ENCODE results near the gene ARID1A. TPM values are rescaled to one million over a fixed set of nuclear protein-coding genes. Genes with fewer than 3 reads are reported as not detected.
A peak's percentile ranks its signal among the peaks of the same experiment; 100 is the strongest.

The ARID1A gene
- total RNA-seq, 1 experiment from 2014 or later, result 12.6 TPM

DNA sequence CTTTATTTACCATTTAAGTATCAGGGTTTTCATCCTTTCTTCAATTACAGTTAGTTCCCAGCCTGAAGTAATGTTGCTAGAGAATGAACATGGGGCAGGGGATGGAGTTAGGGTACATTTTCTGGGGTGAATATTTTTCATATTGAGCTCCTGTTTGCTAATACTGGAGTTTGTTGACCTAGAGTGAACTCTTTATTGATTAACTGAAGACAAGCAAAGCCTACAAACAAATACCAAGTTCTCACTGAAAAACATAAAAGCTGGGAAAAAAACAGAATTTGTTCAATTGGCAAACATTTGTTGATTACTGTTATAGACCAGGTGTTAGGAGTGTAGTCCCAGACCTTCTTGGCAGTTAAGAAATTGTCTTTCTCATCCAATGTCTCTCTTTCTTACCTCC, 63.7 kb downstream of the ARID1A start:
- DNase-seq (ENCODE audit: low read depth), result no peak

DNA sequence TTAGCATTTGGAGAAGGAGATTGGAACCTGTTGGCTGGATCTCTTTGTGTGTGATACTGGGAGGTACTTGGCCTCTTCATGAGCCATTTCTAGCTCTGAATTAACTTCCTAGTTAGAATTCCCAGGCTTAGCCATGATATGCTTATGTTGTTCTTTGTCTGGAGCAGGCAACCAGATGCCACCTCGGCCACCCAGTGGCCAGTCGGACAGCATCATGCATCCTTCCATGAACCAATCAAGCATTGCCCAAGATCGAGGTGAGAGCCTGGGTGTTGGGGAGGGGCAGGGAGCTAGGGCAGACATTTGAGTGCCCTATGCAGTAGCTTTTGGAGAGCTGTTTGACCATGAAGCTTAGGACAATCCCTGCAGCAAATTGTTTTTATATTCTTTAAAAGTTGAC, 65.4 kb downstream of the ARID1A start:
- DNase-seq (ENCODE audit: low read depth), result no peak

DNA sequence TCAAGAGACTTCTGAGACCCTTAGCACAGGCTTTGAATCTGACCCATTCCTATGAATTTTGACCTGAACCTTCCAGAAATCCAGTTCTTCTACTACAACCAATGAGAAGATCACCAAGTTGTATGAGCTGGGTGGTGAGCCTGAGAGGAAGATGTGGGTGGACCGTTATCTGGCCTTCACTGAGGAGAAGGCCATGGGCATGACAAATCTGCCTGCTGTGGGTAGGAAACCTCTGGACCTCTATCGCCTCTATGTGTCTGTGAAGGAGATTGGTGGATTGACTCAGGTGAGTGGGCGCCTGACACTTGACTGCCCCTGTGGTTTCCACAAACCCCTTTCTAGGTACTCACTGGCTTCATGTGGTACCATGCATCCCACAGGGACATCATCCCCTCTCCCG, 71.9 kb downstream of the ARID1A start:
- DNase-seq (ENCODE audit: low read depth), result no peak

DNA sequence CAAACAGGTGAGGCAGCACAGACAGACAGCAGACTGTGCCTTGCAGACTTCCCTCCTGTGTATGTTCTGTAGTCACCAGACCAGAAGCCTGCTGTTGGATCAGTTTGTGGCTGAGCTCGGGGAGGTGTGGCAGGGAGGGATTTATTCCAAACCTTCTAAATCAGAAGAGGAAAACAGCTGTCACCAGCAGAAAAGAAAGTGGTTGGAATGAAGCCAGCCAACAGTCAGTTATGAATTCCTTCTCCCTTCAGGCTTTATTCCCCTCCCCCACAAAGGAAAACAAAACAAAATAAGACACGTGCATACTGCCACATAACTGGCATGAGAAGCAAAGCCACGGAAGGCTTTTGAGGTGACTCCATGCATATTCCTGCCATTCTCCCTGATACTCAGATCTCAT, 72.9 kb downstream of the ARID1A start:
- DNase-seq (ENCODE audit: low read depth), result peak; percentile 24

DNA sequence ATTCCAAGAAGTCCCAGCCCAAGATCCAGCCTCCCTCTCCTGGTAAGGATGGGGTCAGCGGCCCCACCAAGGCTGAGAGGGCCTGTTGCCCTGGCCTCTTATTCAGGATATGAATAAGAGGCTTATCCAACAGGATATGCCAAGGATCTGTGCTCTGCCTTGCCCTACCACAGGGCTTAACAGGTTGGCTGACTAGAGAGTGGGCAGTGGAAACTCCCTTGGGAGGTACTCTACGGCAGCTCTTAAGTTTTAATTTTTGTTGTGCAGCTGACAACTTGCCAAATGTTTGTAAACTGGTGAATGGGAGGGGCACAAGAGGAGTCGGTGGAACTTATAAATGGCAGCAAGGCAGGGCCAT, 75.4 kb downstream of the ARID1A start:
- no peak for DNase-seq (ENCODE audit: low read depth)

DNA sequence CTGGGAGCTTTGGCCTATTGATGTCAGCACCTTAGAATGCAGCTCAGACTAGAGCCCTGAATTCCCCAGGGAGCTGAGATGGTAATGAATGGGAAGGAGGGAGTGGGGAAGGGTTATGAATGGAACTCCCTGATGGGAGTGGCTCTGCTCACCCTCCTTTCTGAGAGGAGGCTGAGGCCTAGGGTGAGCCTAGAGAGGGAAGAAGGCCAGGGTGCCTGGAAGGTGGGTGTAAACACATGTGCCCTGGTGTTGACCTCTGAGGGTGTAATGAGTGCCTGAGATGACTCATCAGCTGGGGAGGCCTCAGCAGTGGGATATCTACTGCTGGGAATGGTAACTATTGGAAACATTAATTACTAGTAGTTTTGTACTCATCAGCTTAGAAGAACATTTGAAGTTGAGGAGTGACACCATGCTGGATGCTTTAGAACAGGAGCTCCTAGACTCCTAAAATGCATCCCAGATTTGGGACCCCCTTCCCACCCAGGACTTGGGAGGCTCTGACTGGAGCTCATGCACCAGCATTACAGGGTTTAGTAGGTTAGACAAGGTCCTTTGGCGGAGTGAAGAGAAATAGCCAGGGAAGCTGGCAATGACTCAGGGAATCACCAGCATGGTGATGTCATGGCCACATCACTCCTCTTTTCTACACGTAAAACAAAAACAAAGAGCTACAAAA, 76.0 kb downstream of the ARID1A start:
- peak; percentile 94 for DNase-seq (ENCODE audit: low read depth)

DNA sequence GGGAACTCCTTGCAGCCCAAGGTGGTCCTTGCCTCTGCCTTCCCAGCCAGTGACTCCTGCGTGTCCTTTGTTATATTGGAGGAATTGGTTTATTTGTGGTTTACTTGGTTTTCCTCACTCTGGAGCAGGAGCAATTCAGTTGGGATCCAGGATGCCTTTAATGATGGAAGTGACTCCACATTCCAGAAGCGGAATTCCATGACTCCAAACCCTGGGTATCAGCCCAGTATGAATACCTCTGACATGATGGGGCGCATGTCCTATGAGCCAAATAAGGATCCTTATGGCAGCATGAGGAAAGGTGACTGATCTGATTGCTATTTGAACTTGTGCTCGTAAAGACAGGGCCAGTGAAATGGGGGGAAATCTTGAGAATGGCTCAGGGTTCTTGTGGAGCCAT, 76.9 kb downstream of the ARID1A start:
- peak; percentile 69 for DNase-seq (ENCODE audit: low read depth)

DNA sequence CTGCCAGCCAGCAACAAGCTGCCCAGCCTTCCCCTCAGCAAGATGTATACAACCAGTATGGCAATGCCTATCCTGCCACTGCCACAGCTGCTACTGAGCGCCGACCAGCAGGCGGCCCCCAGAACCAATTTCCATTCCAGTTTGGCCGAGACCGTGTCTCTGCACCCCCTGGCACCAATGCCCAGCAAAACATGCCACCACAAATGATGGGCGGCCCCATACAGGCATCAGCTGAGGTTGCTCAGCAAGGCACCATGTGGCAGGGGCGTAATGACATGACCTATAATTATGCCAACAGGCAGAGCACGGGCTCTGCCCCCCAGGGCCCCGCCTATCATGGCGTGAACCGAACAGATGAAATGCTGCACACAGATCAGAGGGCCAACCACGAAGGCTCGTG, 78.6 kb downstream of the ARID1A start:
- no peak for DNase-seq (ENCODE audit: low read depth)

DNA sequence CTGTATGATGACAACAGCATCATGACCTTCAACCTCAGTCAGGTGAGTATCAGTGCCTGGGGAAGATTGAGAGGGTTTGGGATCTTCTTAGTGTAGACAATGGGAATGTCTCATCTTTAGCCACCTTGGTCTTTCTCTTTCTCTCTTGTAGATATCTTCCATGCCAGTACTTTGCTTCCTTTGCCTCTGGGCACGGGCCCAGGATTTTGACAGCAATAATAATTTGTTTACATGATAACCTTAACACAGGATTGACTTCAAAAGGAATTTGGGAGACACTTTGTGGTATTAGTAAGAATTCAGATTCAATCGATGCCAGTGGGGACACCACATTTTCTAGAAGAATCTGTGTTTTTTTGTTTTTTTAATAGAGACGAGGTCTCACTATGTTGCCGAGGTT, 79.9 kb downstream of the ARID1A start:
- DNase-seq (ENCODE audit: low read depth), result no peak

DNA sequence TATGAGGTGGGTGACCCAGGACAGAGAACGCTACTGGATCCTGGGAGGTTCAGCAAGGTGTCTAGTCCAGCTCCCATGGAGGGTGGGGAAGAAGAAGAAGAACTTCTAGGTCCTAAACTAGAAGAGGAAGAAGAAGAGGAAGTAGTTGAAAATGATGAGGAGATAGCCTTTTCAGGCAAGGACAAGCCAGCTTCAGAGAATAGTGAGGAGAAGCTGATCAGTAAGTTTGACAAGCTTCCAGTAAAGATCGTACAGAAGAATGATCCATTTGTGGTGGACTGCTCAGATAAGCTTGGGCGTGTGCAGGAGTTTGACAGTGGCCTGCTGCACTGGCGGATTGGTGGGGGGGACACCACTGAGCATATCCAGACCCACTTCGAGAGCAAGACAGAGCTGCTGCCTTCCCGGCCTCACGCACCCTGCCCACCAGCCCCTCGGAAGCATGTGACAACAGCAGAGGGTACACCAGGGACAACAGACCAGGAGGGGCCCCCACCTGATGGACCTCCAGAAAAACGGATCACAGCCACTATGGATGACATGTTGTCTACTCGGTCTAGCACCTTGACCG, 83.4 kb downstream of the ARID1A start:
- DNase-seq (ENCODE audit: low read depth), result no peak

DNA sequence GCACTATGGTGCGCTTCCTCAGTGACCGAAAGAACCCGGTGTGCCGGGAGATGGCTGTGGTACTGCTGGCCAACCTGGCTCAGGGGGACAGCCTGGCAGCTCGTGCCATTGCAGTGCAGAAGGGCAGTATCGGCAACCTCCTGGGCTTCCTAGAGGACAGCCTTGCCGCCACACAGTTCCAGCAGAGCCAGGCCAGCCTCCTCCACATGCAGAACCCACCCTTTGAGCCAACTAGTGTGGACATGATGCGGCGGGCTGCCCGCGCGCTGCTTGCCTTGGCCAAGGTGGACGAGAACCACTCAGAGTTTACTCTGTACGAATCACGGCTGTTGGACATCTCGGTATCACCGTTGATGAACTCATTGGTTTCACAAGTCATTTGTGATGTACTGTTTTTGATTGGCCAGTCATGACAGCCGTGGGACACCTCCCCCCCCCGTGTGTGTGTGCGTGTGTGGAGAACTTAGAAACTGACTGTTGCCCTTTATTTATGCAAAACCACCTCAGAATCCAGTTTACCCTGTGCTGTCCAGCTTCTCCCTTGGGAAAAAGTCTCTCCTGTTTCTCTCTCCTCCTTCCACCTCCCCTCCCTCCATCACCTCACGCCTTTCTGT, 84.6 kb downstream of the ARID1A start:
- no peak for DNase-seq (ENCODE audit: low read depth)

DNA sequence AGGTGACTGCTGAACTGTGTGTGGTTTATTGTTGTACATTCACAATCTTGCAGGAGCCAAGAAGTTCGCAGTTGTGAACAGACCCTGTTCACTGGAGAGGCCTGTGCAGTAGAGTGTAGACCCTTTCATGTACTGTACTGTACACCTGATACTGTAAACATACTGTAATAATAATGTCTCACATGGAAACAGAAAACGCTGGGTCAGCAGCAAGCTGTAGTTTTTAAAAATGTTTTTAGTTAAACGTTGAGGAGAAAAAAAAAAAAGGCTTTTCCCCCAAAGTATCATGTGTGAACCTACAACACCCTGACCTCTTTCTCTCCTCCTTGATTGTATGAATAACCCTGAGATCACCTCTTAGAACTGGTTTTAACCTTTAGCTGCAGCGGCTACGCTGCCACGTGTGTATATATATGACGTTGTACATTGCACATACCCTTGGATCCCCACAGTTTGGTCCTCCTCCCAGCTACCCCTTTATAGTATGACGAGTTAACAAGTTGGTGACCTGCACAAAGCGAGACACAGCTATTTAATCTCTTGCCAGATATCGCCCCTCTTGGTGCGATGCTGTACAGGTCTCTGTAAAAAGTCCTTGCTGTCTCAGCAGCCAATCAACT, 85.5 kb downstream of the ARID1A start:
- DNase-seq (ENCODE audit: low read depth), result no peak

DNA sequence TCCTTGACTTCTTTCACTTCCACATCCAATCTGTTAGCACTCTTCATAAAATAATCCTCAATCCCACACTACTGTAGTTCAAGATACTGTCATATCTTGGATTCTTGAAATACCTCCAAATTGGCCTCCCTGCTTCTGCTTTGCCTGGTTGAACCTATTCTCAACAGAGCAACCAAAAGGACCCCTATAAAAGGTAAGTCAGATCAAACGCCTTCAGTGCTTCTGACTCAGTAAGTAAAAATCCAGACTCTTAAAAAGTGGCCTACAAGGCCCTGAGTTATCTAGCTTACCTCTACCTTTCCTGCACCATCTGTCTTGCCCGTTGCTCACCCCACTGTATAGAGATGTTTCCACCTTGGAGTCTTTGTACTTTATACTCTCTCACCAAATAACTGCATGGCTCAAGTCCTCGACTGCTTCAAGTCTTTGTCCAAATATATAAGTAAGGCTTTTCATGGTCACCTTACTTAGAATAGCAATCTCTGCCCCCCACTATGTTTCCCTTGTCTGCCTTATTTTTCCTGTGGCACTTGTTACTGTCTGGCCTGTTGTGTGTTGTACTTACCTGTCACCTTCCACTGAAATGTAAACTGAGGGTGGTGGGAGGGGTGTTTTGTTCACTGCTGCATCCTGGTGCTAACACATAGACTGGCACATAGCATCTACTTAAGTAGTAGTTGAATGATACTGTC, 86.9 kb downstream of the ARID1A start:
- DNase-seq (ENCODE audit: low read depth), result no peak

DNA sequence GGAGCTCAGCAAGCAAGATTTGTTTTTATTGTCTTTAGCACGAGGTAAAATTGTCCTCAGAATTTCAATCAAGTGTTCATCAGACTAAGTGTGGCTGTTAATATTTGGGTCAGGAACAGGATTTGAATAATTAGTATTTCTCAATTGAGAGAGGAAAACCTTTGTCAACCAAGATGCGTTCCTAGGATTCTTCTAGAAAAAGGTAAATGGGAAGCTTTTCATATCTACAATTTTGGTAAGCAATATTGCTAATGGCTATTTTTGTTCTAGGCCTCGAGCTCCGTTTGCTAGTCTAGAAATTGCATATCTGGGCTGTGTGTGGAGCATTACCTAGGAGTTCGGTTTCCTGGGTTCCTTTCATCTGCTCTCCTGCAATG, 87.8 kb downstream of the ARID1A start:
- no peak for DNase-seq (ENCODE audit: low read depth)

DNA sequence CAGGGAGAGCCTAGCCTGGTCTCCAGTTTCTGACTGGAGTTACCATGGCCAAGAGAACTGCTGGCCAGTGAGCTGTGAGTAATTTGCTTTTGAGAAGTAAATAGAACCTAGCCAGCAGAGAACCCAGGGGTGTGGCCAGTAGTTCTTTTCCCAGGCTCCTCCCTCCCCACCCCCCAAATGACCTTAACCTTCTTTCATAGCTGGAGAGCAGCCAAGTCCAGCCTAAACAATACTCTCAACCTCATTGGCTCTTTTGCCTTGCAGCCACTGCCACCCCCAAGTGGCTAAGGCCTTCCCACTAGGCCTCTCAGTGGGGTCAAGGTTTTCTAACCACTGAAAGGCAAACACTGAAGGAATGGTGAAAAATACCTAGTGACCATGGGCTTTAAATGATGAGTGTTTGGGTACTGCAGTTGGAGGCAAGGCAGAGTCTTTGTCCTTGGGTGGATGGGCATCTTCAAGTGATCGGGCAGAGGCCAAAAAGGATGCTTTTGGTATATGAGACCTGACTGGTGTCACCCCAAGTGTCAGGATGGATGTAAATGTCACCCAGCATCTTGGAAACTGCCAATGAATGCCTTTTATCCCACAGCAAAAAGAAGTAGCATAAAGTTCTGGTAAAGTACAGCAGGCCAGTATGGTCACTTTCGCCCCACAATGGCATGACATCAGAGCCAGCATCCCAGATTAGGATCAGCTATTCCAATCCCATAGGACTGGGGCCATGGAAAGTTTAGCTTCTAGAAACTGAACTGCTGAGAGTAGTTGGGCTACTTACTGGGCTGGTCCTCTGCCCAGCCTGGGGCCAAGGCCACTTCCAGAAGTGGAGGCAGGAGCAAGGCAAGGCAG, 88.4 kb downstream of the ARID1A start:
- peak; percentile 52 for DNase-seq (ENCODE audit: low read depth)

DNA sequence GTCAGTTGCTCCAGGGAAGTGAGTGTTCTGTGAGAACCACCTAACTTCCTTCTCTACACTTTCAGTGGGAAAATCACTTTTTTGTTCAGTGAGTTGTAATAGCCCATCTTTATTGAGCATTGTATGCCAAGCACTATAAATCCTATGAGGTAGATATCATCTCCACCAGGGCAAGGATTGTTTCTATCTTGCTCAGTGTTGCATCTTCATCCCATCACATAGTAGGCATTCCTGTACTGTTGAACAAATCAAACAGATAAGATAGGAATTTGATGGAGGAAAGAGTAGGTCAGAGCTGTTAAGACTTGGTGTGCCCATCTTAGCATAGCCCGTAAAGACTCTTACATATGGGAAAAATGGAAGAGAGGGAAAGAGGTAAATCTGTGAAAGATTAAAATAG, 89.1 kb downstream of the ARID1A start:
- DNase-seq (ENCODE audit: low read depth), result no peak

DNA sequence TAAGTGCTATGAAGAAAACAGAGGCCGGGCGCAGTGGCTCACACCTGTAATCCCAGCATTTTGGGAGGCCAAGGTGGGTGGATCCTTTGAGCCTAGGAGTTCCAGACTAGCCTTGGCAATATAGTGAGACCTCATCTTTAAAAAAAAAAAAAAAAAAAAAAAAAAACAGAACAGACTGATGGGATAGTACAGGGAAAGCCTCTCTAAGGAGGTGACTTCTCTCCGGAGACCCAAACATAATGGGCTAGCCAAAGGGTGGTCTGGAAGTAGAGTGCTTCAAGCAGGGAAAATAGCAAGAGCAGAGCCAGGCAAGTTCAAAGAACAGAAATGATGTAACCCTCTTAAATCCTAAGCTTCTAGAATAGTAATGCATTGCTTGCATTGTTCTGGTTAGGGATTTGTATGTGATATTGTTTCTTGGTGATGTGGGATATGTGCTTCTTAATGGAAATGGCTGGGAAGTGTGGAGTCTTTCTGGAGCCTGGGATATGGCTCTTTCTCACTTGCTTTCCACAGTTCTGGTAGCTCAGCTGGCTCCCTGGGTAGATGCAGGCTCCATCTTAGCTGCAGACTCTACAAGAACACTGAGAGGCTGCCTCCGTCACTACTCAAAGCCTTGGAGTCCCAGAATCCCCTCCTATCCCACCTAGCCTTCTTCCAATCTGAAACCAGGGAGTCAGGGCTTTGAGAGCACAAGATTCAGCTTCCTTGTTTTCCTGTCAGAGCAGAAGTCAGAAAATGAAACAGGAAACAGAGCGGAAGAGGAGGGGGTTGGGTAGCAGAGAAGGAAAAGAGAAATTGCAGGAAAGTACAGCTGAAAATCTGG, 90.0 kb downstream of the ARID1A start:
- no peak for DNase-seq (ENCODE audit: low read depth)

DNA sequence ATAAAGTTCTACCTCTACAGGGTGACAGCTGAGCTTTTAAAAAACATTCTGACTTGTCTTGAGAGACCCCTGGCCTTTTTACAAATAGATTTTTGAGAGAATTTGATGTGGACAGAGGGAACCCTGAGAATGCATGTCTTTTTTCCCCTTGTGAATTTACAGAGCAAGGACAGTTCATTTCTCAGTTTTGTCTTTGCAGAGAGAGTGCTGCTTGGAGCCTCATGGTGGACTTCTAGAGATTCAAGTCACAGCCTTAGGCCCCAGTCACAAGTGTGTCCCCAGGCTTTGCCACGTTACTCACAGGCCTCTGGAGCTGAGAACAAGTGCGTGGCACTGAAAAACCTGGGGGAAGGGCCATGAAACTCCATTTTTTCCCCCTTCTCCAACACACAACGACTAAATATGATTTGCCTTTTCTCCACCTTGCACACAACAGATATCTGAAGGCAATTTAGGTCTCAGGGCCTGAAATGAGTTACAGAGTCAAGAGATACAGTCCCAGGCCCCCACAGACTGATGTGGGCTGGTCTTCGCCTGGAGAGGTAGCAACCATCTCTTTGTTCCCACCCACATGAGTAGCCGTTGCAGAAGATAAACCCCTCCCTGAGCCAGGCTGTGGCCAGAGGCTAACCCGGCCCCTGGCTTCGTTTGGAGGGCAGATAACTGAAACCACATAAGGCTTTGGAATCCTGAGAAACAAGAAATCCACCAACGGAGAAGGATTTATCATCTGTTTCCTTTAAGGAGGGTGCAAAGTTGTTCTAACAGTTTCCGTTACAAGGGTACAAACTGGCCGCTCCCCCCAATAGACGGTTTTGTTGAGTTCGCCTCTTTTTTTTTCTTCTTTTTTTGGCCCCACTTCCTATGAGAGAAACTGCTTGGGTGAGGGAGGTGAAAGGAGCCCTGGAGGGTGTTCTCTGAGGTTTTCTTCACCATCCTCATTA, 90.9 kb downstream of the ARID1A start:
- peak; percentile 85 for DNase-seq (ENCODE audit: low read depth)

DNA sequence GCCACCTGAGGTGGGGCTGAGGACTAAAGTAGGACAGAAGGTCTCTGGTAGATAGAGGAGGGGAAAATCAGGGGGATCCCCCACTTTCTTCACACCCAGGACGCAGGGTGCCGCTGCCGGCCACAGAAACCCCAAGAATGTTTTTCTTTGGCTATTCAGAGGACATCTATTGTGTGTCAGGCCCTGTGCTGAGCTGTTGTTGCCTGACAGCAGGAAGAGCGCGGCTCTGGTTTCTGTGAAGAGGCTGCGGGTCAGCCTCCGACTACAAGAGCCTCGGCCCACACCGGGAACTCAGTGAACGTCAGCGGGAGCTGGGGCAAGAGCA, 91.5 kb downstream of the ARID1A start:
- DNase-seq (ENCODE audit: low read depth), result peak; percentile 74
